ENCODE data around the gene SLC22A4.

The SLC22A4 gene

DNA sequence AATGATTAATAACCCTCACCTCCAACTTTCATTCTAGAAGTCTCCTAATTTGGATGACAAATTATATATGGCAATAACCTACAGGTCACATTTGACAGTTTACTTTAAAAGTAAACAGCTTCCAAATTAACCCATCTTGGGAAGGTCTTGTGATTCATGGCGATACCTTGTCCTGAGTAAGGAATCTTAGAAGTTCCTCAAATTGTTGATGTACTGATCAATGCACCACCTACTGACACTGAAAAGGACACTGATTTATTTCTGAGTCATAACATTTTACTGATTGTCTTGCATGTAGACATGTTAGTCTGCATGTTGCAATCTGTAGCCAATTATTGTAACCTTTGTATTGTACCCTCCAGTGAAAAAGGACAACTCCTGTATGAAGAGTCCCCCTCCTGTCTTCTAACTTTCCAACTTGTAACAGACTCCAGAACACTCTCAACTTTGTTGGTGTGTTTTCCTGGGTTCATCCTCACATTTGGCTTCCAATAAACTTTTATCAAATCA is 59.3 kb downstream of the SLC22A4 start:
- no peak for DNase-seq

DNA sequence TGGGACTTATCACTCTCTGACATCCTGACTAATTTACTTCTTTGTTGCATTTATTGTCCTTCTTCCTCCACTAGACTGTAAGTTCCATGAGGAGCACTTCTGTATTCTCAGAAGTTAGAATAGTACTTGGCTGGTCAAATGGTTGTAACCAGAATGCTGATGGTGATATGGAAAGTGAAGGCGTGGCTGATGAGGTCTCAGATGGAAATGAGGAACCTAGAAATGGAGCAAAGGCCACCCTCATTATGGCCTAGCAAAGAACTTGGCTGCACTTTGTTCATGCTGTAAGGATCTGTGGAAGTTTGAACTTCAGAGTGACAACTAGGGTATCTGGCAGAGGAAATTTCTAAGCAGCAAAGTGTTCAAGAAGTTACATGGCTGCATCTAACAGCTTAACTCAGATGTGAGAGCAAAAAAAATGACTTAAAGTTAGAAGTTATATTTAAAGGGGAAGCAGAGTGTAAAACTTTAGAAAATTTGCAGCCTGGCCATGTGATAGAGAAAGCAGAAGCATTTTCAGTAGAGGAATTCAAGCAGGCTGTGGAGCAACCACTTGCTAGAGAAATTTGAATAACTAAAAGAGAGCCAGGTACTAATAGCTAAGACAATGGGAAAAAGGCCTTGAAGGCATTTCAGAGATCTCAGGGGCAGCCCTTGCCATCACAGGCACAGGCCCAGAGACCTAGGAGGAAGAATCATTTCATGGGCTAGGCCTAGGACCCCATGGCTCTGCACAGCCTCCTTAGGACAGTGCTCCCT is 60.4 kb downstream of the SLC22A4 start:
- DNase-seq = no peak

DNA sequence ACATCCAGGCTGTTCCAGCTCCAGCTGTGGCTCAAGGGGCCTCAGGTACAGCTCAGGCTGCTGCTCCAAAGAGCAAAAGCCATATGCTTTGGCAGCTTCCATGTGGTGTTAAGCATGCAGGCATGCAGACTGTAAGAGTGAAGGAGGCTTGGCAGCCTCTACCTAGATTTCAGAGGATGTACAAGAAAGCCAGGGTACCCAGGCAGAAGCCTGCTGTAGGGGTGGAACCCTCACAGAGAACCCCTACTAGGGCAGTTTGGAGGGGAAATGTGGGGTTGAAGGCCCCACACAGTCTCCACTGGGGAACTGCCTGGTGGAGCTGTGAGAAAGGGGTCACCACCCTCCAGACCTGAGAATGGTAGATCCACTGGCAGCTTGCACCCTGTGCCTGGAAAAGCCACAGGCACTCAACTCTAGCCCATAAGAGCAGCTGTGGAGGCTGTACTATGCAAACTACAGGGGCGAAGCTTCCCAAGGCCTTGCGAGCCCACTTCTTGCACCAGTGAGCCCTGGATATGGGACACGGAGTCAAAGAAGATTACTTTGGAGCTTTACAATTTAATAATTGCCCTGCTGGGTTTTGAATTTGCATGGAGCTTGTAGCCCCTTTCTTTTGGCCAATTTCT is 61.1 kb downstream of the SLC22A4 start:
- no peak for DNase-seq

DNA sequence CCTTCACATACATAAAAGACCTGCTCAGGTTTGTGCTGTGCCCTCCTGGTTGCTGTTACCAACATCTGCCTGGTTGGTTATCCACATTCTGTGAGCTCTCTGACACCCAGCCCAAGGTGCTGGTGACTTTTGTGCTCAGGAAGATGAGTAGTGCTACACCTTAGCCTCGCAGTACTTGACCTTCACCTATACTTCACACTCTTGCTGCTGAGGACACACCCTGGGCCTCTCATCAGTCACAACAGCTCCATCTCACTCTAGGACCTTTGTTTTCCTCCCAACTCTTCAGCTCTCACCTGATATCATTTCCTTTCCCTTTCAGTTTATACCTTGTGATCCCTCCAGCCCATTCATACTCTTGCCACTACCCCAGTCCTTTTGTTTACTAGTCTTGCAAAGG is 64.6 kb downstream of the SLC22A4 start:
- no peak for DNase-seq

DNA sequence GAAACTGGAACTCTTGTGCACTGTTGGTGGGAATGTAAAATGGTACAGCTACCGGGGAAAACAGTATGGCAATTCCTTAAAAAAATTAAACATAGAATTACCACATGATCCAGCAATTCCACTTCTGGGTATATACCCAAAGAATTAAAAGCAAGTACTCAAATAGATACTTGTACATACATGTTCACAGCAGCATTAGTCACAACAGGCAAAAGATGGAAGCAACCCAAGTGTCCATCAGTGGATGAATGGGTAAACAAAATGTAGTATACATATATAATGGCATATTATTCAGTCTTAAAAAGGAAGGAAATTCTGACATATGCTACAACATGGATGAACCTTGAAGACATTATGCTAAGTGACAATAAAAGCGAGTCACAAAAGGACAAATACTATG is 67.9 kb downstream of the SLC22A4 start:
- no peak for DNase-seq

DNA sequence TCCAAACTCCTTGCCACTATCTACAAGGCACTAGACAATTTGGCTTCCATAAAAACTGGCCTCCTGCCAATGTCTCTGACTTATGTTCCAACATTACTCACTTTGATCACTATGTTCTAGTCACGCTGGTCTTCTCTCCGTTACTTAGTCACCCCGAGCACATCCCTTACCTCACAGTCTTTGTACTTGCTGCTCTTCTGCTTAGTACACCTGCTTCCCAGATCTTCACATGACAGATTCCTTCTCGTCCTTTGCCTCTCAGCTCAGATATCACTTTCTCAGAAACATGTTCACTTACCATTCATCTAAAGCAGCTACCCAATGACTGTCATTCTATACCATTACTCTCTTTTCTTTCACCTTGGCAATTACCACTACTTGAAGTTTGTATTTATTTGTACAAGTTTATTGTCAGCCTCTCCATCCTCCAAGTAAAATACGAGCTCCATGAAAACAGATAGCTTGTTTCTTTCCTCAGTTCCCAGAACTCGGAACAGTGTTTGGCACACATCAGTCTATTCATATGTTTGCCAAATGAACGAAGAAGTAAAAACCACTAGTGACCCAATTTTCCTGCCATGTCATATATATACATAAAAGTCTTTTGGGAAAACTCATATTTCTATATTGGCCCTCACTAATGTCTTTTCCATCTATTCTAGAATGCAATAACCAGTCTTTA is 69.4 kb downstream of the SLC22A4 start:
- DNase-seq = no peak

- DNase-seq = no peak
Observed at GRCh38 chr5:132364319-132364718, 70.1 kb downstream of the SLC22A4 start.

DNA sequence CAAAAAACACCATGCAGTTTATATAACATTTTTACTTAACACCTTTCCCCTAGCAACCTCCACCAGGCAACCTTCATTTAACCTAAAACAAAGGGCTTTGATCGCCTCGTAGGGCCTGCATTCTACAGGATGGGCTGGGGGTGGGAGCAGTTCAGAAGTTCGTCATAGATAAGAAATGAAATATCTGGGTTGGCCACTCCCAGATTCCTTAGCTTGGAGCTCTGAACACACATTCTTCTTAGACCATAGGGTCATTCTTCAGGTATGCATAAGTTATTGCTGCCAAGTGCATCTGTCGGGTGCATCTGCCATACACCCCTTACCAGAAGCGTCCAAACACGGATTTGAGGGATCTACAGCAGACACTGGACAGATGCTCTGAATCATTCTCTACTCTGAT is 71.0 kb downstream of the SLC22A4 start:
- no peak for DNase-seq

GRCh38 chr5:132368186-132368585 is 74.0 kb downstream of the SLC22A4 start:
- DNase-seq = no peak

- DNase-seq = peak; percentile 26
Observed at GRCh38 chr5:132369007-132369473, 74.8 kb downstream of the SLC22A4 start.

DNA sequence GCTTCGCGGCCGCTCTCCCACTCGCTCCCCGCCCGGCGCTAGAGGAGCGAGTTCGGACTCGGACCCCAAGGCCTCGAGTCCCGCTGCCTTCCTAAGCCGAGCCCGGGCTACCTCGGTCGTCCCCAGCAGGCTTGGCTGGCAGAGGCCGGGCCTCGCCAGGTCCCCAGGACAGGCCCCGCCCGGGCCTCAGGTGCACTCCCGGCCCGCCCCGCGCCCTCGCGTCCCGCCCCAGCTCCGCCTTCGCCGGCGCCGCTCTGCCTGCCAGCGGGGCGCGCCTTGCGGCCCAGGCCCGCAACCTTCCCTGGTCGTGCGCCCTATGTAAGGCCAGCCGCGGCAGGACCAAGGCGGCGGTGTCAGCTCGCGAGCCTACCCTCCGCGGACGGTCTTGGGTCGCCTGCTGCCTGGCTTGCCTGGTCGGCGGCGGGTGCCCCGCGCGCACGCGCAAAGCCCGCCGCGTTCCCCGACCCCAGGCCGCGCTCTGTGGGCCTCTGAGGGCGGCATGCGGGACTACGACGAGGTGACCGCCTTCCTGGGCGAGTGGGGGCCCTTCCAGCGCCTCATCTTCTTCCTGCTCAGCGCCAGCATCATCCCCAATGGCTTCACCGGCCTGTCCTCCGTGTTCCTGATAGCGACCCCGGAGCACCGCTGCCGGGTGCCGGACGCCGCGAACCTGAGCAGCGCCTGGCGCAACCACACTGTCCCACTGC is 75.4 kb downstream of the SLC22A4 start, which contains the start of gene SLC22A5:
SLC22A5 (plus strand) TSS at position 237 of the 707 bp plus-strand sequence; CDS start at position 500, 263 bp downstream.
- DNase-seq = no peak

GRCh38 chr5:132370181-132370970 is 76.2 kb downstream of the SLC22A4 start:
- no peak for DNase-seq

DNA sequence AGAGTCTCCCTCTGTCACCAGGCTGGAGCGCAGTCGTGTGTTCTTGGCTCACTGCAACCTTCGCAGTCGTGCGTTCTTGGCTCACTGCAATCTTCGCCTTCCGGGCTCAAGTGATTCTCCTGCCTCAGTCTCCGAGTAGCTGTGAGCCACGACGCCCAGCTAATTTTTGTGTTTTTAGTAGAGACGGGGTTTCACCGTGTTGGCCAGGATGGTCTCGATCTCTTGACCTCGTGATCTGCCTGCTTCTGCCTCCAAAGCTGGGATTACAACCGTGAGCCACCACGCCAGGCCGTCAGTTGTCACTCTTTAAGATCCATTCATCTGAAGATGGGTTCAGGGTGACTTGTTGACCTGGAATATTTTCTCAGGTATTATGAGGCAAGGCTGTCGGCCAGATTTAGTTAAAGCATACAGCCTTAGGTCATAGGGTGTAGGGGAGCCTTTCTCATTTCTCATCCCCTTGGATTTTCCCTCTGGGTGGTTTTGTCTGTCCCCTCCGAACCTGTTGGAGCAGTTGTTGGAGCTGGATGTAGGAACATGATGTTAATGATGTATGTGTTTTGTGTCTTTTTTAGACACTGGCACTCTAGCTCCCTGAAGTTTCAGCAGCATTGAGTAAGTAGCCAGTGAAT is 76.9 kb downstream of the SLC22A4 start:
- no peak for DNase-seq

- DNase-seq = no peak
Observed at GRCh38 chr5:132371603-132371994, 77.4 kb downstream of the SLC22A4 start.

DNA sequence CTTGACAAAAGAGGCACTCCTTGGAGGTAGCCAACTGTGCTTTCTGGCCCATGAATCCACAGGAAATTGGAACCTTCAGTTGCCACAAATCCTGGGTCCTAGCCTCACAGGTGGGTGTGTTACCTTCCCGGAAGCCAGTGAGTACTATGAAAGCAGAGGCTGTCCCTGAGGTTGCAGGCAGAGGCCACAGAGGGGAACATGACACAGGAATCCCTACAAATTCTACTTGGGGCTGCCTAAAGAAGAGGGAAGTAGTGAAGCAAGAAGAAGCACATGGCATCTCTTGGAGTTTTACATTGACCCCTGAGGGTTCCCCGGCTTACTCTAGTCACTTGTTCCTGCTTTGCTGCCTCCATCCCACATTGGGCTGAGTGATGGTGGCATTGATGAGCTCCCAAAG is 77.9 kb downstream of the SLC22A4 start:
- DNase-seq = no peak

GRCh38 chr5:132372542-132372941 is 78.3 kb downstream of the SLC22A4 start:
- DNase-seq = no peak

- no peak for DNase-seq
Observed at GRCh38 chr5:132375957-132376356, 81.8 kb downstream of the SLC22A4 start.

DNA sequence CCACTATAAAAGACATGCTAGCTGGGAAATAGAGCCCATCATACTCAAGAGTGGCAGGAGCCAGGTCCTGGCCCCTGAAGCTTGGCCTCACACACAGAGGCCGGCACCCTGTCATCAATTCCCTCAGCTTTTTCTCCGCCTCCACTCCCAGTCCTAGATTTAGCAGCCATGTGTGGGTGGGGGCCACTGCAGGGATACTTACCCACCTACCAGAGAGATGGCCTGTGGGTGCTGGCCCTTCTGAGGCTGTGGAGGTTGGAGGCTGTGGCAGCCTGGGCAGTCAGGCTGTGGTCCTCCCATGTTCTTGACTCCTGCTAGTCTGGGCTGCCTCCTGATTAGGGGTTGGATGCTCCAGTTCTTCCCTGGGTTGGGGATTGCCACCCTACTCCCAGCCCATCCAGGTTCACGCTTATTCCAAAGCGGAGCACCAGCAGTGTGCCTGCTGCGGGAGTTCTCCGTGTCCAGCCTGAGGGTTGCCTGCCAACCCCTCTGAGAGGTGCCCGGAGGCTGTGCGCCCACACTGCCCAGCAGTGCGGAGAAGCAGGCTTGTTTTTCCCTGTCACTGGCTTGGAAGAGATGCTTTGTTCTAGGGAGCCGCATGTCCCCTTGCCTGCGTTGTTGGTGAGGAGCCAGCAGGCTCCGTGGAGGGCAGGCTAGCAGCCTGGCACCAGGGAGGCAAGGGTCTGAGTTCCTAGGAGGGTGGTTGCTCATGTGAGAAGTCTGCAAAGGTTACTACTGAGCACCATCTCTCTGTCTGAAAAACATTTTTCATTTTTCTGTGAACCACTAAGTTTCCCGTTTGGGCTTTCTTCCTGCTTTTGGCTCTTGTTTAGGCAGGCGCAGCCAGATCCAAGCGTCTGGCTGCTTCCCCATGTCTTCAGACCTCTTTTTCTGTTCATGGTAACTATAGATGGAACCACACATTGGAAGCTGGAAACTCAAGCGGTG is 82.8 kb downstream of the SLC22A4 start:
- DNase-seq = no peak

DNA sequence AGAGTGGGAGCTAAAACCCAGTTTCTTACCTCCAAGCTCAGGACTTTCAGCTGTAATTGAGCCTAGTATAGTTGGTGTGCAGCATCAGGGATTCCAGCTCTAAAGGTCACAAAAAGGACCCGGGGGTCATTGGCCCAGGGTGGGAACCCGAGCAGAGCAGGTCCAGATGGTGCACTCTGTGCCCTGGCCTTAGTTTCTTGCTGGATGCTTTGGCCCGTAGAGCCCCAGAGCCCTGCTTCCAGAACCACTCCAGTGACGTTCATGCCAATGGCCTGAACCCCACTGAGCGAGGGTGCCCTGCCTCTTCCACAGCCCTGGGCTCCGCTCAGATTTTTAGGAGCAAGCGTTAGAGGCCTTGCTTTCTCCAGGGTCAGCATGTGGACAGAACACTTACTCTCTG is 83.5 kb downstream of the SLC22A4 start:
- DNase-seq = no peak

DNA sequence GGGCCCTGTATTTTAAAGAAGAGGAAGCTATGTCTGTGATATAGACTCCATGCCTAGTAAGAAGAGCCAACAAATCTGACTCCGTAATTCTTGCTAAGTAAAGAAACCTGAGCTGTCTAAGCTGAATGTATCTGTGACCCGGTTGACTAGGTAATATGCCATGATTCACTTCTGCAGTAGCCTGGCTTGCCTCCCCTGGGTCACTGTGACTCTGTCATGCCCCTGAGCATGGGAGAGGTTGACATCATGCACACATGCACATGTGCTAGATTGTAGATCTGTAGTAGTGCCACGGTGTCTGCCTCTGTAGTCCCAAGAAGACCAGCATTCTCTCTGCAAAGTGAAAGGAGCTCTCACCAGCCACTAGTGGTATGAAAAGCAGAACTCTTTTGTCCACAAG is 84.4 kb downstream of the SLC22A4 start:
- no peak for DNase-seq

DNA sequence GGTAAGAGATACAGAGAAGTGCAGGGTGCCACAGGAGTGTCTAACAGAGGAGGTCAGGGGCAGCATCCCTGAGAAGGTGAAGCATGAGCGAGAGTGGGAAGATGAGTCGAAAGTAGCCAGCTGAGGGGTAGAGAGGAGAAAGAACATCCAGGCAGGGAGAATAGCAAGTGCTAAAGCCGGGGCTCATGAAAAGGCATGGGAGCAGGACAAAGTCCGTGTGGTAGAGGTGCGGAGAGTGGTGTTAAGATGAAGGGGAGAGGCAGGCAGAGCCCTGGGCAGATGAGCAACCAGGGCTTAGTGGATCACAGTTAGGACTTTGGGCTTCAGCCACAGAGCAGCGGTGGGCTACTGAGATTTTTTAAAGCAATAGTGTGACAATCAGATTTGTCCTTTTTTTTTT is 85.9 kb downstream of the SLC22A4 start:
- no peak for DNase-seq

All from NCI-H2227 treated with DMSO at 0.1 percent for 48 hours (cell line).